ENCODE data around the gene SLC12A1.

The SLC12A1 gene

DNA sequence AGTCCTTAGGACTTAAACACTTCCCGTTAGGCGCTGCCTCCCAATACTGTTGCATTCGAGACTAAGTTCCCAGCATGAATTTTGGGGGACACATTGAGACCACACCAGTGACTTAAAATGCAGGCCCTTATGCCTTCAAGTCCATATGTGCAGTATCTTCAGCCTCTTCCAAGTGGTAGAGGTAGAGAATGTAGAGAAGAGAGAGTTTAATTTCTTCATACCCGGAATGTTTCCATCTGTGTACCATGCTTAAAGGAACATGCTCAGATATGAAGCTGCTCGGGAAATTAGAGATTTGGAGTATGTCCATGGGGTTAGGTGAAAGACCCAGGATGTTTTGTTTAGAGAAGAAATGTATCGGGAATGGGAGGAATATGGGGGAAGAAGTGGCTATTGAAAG is 137.8 kb downstream of the SLC12A1 start:
- Histone ChIP-seq H3K27me3 (ENCODE audit: insufficient read depth, low read length, poor library complexity) (no peaks in the 10 kb centered on the region), H3K4me3 (ENCODE audit: low read depth in 1 of 2, low read length in 2 of 2) (no peak overlapping the region), H4K20me1 (ENCODE audit: insufficient read depth, low read length) (0 out of 2 replicates have a peak, but pooled peaks cover under 1% of the 10 kb centered on the region), H3K79me2 (ENCODE audit: insufficient read depth, low read length) (0 out of 2 replicates have a peak, but pooled peaks cover 1% of the 10 kb centered on the region), H3K4me1 (ENCODE audit: insufficient read depth, low read length) (no peaks in the 10 kb centered on the region), H3K27ac (ENCODE audit: low read length) (no peak overlapping the region), H2AFZ (ENCODE audit: low read depth, low read length) (no peak overlapping the region), H3K9ac (ENCODE audit: low read depth, low read length) (no peak overlapping the region), H3K36me3 (ENCODE audit: insufficient read depth, low read length) (peaks cover 45% of the 10 kb centered on the region; the same call in 1 of the 2 replicates), H3K9me3 (ENCODE audit: insufficient read depth, low read length, severe bottlenecking) (no peaks in the 10 kb centered on the region), H3K4me2 (ENCODE audit: insufficient read depth, low read length) (no peak overlapping the region)
- TF ChIP-seq, protein P1, sequence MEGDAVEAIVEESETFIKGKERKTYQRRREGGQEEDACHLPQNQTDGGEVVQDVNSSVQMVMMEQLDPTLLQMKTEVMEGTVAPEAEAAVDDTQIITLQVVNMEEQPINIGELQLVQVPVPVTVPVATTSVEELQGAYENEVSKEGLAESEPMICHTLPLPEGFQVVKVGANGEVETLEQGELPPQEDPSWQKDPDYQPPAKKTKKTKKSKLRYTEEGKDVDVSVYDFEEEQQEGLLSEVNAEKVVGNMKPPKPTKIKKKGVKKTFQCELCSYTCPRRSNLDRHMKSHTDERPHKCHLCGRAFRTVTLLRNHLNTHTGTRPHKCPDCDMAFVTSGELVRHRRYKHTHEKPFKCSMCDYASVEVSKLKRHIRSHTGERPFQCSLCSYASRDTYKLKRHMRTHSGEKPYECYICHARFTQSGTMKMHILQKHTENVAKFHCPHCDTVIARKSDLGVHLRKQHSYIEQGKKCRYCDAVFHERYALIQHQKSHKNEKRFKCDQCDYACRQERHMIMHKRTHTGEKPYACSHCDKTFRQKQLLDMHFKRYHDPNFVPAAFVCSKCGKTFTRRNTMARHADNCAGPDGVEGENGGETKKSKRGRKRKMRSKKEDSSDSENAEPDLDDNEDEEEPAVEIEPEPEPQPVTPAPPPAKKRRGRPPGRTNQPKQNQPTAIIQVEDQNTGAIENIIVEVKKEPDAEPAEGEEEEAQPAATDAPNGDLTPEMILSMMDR (IDR thresholded peaks at IDR 0.05; ENCODE audit: borderline replicate concordance, extremely low read depth, low read length, poor library complexity, severe bottlenecking), result no peak
- TF ChIP-seq EZH2 (IDR thresholded peaks at IDR 0.05; ENCODE audit: borderline replicate concordance, low read depth, low read length, severe bottlenecking), result no peak
- DNase-seq, result no peak
- ATAC-seq (ENCODE audit: insufficient read depth, low read depth), result 0 out of 3 replicates have a peak, but pooled peaks have one; percentile 7

DNA sequence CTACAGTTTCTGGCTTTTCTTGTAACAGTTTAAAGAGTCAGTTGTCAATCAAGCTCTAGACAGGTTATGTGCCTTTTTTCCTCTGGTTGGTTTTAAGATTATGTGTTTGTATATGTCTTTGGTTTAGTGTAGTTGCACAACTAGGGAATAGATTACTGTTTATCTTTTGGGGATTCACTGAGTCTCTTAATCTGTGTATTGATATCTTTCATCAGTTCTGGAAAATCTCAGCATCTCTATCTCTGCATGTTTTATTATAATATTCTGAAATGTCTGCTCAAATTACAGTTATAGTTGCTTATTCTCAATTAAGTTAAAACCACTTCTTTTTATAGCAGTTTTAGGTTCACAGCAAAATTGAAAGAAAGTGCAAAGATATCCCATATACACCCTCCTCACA is 139.4 kb downstream of the SLC12A1 start:
- Histone ChIP-seq H3K9ac (ENCODE audit: low read depth, low read length) (no peak overlapping the region), H3K27ac (ENCODE audit: low read length) (no peak overlapping the region), H3K9me3 (ENCODE audit: insufficient read depth, low read length, severe bottlenecking) (no peaks in the 10 kb centered on the region), H3K36me3 (ENCODE audit: insufficient read depth, low read length) (peaks cover 33% of the 10 kb centered on the region; the same call in 1 of the 2 replicates), H3K4me2 (ENCODE audit: insufficient read depth, low read length) (no peak overlapping the region), H3K4me3 (ENCODE audit: low read depth in 1 of 2, low read length in 2 of 2) (no peak overlapping the region), H4K20me1 (ENCODE audit: insufficient read depth, low read length) (no peaks in the 10 kb centered on the region), H3K4me1 (ENCODE audit: insufficient read depth, low read length) (no peaks in the 10 kb centered on the region), H3K27me3 (ENCODE audit: insufficient read depth, low read length, poor library complexity) (no peaks in the 10 kb centered on the region), H2AFZ (ENCODE audit: low read depth, low read length) (no peak overlapping the region), H3K79me2 (ENCODE audit: insufficient read depth, low read length) (no peaks in the 10 kb centered on the region)
- DNase-seq (no peak), ATAC-seq (ENCODE audit: insufficient read depth, low read depth) (no peak)
- TF ChIP-seq EZH2 (IDR thresholded peaks at IDR 0.05; ENCODE audit: borderline replicate concordance, low read depth, low read length, severe bottlenecking), result no peak
- TF ChIP-seq, protein P1 (IDR thresholded peaks at IDR 0.05; ENCODE audit: borderline replicate concordance, extremely low read depth, low read length, poor library complexity, severe bottlenecking), result no peak

DNA sequence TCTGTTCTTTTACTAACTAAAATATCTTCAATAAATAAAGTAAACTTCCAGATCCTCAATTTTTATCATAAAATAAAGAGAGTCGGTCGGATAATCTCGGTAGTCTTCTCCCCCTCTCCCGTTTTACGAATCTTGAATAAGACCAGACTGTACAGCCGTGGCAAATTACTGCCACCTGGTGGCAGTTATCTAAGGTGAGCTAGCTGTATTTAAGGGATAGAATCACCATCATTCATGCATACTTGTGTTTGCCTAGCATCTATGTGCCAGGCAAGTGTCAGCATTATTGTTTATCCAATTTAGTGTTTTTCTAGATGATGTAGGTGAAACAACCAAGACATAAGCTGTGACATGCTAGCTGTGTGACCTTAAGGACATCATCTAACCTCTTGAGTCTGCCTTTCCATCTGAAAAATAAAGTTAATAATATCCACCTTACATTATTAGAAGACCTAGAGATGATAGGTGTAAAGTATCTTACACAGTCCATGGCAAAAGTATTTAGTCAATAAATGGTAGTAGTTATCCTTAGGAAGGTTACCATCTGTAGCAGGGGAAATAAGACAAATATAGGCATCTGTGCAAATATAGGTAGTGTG is 146.5 kb downstream of the SLC12A1 start:
- no peak overlapping the region for H3K4me2 ChIP-seq (ENCODE audit: insufficient read depth, low read length)
- H3K9me3 ChIP-seq (ENCODE audit: insufficient read depth, low read length, severe bottlenecking), result no peaks in the 10 kb centered on the region
- H3K4me3 ChIP-seq (ENCODE audit: low read depth in 1 of 2, low read length in 2 of 2), result no peak overlapping the region
- no peaks in the 10 kb centered on the region for H4K20me1 ChIP-seq (ENCODE audit: insufficient read depth, low read length)
- 0 out of 2 replicates have a peak, but pooled peaks cover 3% of the 10 kb centered on the region for H3K36me3 ChIP-seq (ENCODE audit: insufficient read depth, low read length)
- TF ChIP-seq, protein P1 (IDR thresholded peaks at IDR 0.05; ENCODE audit: borderline replicate concordance, extremely low read depth, low read length, poor library complexity, severe bottlenecking), result peak; percentile 87
- no peak for TF ChIP-seq EZH2 (IDR thresholded peaks at IDR 0.05; ENCODE audit: borderline replicate concordance, low read depth, low read length, severe bottlenecking)
- H2AFZ ChIP-seq (ENCODE audit: low read depth, low read length), result no peak overlapping the region
- ATAC-seq (ENCODE audit: insufficient read depth, low read depth) (peak; percentile 98), DNase-seq (peak; percentile 60)
- no peak overlapping the region for H3K27ac ChIP-seq (ENCODE audit: low read length)
- no peaks in the 10 kb centered on the region for H3K79me2 ChIP-seq (ENCODE audit: insufficient read depth, low read length)
- no peak overlapping the region for H3K9ac ChIP-seq (ENCODE audit: low read depth, low read length)
- H3K4me1 ChIP-seq (ENCODE audit: insufficient read depth, low read length), result no peaks in the 10 kb centered on the region
- H3K27me3 ChIP-seq (ENCODE audit: insufficient read depth, low read length, poor library complexity), result no peaks in the 10 kb centered on the region
